ENCODE results near the gene MGAT3.

- TF ChIP-seq HDAC2 (IDR thresholded peaks at IDR 0.05; ENCODE audit: borderline replicate concordance in 1 of 2, low read depth in 2 of 2, low read length in 2 of 2) = no peak
- TF ChIP-seq BRCA1 (IDR thresholded peaks at IDR 0.05; ENCODE audit: low read depth, low read length) = no peak
- no peak for TF ChIP-seq POLR2A (IDR thresholded peaks at IDR 0.05; ENCODE audit: control extremely low read depth in 1 of 2, low read depth in 2 of 2, low read length in 2 of 2)
- TF ChIP-seq RAD21 (IDR thresholded peaks at IDR 0.05 in 1 of 2, conservative IDR thresholded peaks at IDR 0.05 in 1 of 2; ENCODE audit: low read depth in 2 of 2, low read length in 2 of 2) = no peak
- TF ChIP-seq CTCF (IDR thresholded peaks at IDR 0.05; ENCODE audit: control extremely low read depth in 1 of 3, insufficient read depth in 1 of 3, low read depth in 1 of 3, low read length in 3 of 3) = no peak
- no peak for TF ChIP-seq USF2 (IDR thresholded peaks at IDR 0.05; ENCODE audit: low read length)
- no peak for TF ChIP-seq GABPA (IDR thresholded peaks at IDR 0.05; ENCODE audit: borderline replicate concordance, insufficient read depth, low read length)
- no peak for TF ChIP-seq EZH2 (IDR thresholded peaks at IDR 0.05; ENCODE audit: low read depth, low read length, severe bottlenecking)
Observed at GRCh38 chr22:39469326-39469680, 12.5 kb downstream of the MGAT3 start.

All from H1 (cell line).